ENCODE data around the gene MRPL32. TPM values are rescaled to one million over a fixed set of nuclear protein-coding genes. Genes with fewer than 3 reads are reported as not detected.

MRPL32 gene
- total and polyA plus RNA-seq, 2 experiments from 2014 or later = 77.0 to 125 TPM

GRCh38 chr7:42928754-42929153 lies 3.4 kb upstream of the MRPL32 start:
- TF ChIP-seq CTCF (IDR thresholded peaks at IDR 0.05; ENCODE audit: low read depth, low read length) = no peak
- Histone ChIP-seq H3K27me3 (no peaks in the 10 kb centered on the region), H3K9me3 (ENCODE audit: low read depth) (no peaks in the 10 kb centered on the region), H3K4me3 (no peak overlapping the region), H3K27ac (no peak overlapping the region), H3K4me1 (ENCODE audit: low read depth) (peaks cover 4% of the 10 kb centered on the region), H3K36me3 (peaks cover 23% of the 10 kb centered on the region)
- DNase-seq (ENCODE audit: low read depth in 1 of 2, low spot score in 1 of 2) = no peak

- no peaks in the 10 kb centered on the region for H3K27me3 ChIP-seq
- TF ChIP-seq CTCF (IDR thresholded peaks at IDR 0.05; ENCODE audit: low read depth, low read length) = no peak
- peaks cover 7% of the 10 kb centered on the region for H3K4me1 ChIP-seq (ENCODE audit: low read depth)
- peaks cover 19% of the 10 kb centered on the region for H3K36me3 ChIP-seq
- H3K4me3 ChIP-seq = no peak overlapping the region
- no peak for DNase-seq (ENCODE audit: low read depth in 1 of 2, low spot score in 1 of 2)
- no peak overlapping the region for H3K27ac ChIP-seq
- no peaks in the 10 kb centered on the region for H3K9me3 ChIP-seq (ENCODE audit: low read depth)
Measured at GRCh38 chr7:42929449-42929848, 2.7 kb upstream of the MRPL32 start.

DNA sequence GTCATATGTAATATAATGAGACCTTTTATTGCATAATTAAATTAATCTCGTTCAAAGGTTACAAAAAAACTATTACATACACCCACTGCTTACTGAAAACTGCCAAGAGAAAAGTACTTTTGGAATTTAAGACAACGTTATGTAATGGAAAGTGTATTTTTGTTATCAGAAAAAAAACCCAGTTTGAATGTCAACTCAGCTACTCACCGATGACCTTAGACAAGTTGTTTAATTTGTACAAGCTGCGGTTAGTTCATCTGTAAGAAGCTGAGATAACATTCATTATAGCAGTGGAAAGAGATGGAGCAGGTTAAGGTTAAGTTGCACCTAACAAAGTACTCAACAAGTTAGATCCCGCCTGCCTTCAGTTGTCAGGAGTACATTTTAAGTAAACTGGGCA lies 1.3 kb upstream of the MRPL32 start:
- no peak for TF ChIP-seq CTCF (IDR thresholded peaks at IDR 0.05; ENCODE audit: low read depth, low read length)
- peak in 1 of 2 donors; percentile 59 for DNase-seq (ENCODE audit: low read depth in 1 of 2, low spot score in 1 of 2)
- H3K4me3 ChIP-seq = peak overlapping the region; percentile 70

DNA sequence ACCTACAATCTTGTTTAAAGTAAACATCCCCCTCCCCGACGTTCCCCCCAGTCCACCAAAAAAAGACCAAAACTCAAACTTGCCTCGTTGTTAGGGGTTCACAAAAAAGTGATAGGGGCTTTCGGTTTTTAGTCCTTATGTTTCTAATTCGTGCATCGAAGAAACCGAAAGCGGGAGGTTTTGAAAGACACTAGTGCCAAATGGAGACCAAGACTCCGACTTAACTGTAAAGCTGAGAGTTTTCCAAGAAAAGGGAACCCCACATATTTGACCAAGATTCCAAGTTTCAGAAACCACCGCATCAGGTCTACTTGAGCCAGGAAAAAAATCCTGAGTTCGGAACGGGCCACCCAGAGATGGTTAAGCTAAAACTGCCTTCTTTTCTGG lies 736 bp upstream of the MRPL32 start:
- H3K9me3 ChIP-seq (ENCODE audit: low read depth) = no peaks in the 10 kb centered on the region
- TF ChIP-seq CTCF (IDR thresholded peaks at IDR 0.05; ENCODE audit: low read depth, low read length) = no peak
- no peaks in the 10 kb centered on the region for H3K27me3 ChIP-seq
- H3K4me3 ChIP-seq = peak overlapping the region; percentile 70
- H3K36me3 ChIP-seq = peaks cover 12% of the 10 kb centered on the region
- DNase-seq (ENCODE audit: low read depth in 1 of 2, low spot score in 1 of 2) = no peak
- H3K4me1 ChIP-seq (ENCODE audit: low read depth) = peaks cover 9% of the 10 kb centered on the region
- peak overlapping the region; percentile 70 for H3K27ac ChIP-seq

More for the DNA sequence above, 1.3 kb upstream of the MRPL32 start:
- Histone ChIP-seq H3K27ac (no peak overlapping the region), H3K4me1 (ENCODE audit: low read depth) (peaks cover 9% of the 10 kb centered on the region), H3K27me3 (no peaks in the 10 kb centered on the region), H3K9me3 (ENCODE audit: low read depth) (no peaks in the 10 kb centered on the region), H3K36me3 (peaks cover 16% of the 10 kb centered on the region)

- peaks cover 18% of the 10 kb centered on the region for H3K36me3 ChIP-seq
- DNase-seq (ENCODE audit: low read depth in 1 of 2, low spot score in 1 of 2) = peak; percentile 39 to 69
Measured at GRCh38 chr7:42932811-42933591, 825 bp downstream of the MRPL32 start.

More at GRCh38 chr7:42932811-42933591, 825 bp downstream of the MRPL32 start:
- Histone ChIP-seq H3K9me3 (ENCODE audit: low read depth) (no peaks in the 10 kb centered on the region), H3K4me1 (ENCODE audit: low read depth) (peaks cover 9% of the 10 kb centered on the region), H3K27me3 (no peaks in the 10 kb centered on the region), H3K4me3 (peak overlapping the region; percentile 70), H3K27ac (peak overlapping the region; percentile 86)
- no peak for TF ChIP-seq CTCF (IDR thresholded peaks at IDR 0.05; ENCODE audit: low read depth, low read length)

All from cardiac muscle cell (in vitro differentiated cells and primary cell).